Breast epithelium (tissue), 3 donors: Measurements from ENCODE around the gene P3H2.

Experiments
- CTCF ChIP-seq, 3 donors: fragments of 450-650 bp; IDR thresholded peaks; one replicate each; pipeline ENCODE4 v1.5.1; 2016 to 2017; ENCODE audit warnings: antibody characterized with exemption in 3 of 3, mild to moderate bottlenecking in 3 of 3, moderate library complexity in 3 of 3
- POLR2A ChIP-seq: fragments of 450-650 bp; IDR thresholded peaks from one replicate; pipeline ENCODE4 v1.6.1; 2016; ENCODE audit warnings: antibody characterized with exemption, mild to moderate bottlenecking, moderate library complexity
- POLR2AphosphoS5 ChIP-seq, 3 donors: sonication (generic); formaldehyde crosslinking; IDR thresholded peaks; one replicate each; pipeline ENCODE4 v1.6.1; 2017; ENCODE audit warnings: antibody characterized with exemption in 3 of 3

DNA sequence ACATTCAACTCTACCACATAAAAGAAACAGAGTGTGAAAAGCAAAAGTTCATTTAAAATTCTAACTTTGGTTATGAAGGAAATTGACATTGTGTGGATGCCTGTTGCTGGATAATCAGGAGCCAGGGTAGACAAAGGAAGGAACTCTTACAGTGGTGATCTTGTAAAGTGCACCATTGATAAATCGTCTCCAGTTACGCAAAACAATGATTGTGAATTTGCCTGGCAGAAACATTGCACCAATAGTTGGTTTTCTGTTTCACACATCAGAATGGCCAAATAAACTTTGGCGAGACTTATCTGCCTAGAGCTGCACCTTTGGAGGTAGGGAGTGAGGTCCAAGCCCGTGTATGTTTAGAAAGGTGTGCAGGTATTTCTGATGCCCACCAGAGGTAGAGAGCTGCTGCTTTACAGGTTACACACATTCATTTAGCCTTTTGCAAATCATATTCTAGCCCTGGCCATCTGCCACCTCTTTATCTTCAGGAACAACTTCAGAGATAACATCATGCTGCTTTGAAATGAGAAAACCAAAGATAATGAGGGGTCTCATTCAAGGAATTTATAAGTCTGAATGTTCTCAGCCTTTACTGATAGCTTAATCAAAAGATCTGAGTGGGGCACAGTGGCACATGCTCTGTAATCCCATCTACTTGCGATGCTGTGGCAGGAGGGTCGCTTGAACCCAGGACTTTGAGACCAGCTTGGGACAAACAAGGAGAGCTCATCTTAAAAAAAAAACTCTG lies 47.4 kb upstream of the P3H2 start:
- TF ChIP-seq CTCF (IDR thresholded peaks at IDR 0.05): no peak
- no peak for TF ChIP-seq POLR2A
- no peak for TF ChIP-seq POLR2AphosphoS5 (IDR thresholded peaks at IDR 0.05)
